ENCODE data around the gene FAM210B.

- TF ChIP-seq AGO2 (optimal IDR thresholded peaks at IDR 0.05; ENCODE audit: low read depth, low read length), result no peak
- no peak for TF ChIP-seq ZUFSP (CRISPR knock-in tag; IDR thresholded peaks at IDR 0.05; ENCODE audit: borderline replicate concordance)
- no peak for TF ChIP-seq POLR2AphosphoS5 (IDR thresholded peaks at IDR 0.05; ENCODE audit: low read depth, low read length)
- no peak for TF ChIP-seq MAFK (conservative IDR thresholded peaks at IDR 0.05 in 1 of 2, IDR thresholded peaks at IDR 0.05 in 1 of 2; ENCODE audit: low read length in 2 of 2)
- TF ChIP-seq ZBTB7A (CRISPR knock-in tag; IDR thresholded peaks at IDR 0.05), result no peak
- TF ChIP-seq ZNF501 (CRISPR knock-in tag; IDR thresholded peaks at IDR 0.05), result no peak
- no peak for TF ChIP-seq POGK (CRISPR knock-in tag; conservative IDR thresholded peaks at IDR 0.05)
- no peak for TF ChIP-seq ARID5B (CRISPR knock-in tag; IDR thresholded peaks at IDR 0.05)
These were observed 42.3 kb upstream of the FAM210B start for GRCh38 chr20:56316483-56316882.
